NCI-H524 treated with DMSO at 0.1 percent for 48 hours (cell line): Measurements from ENCODE around the gene TIE1.

Source experiments
- DNase-seq: peaks from one replicate; lab custom pipeline; 2025; lab: John Stamatoyannopoulos, UW

TIE1 gene

GRCh38 chr1:43300378-43301094 is at the start of gene TIE1:
Gene TIE1, plus strand, starts transcription at chr1:43300982. Its CDS starts 90 bp downstream, at chr1:43301072.
- no peak for DNase-seq

GRCh38 chr1:43251024-43251423 is 49.8 kb upstream of the TIE1 start:
- DNase-seq, result no peak

- no peak for DNase-seq
Measured at GRCh38 chr1:43252225-43252624, 48.6 kb upstream of the TIE1 start.

- no peak for DNase-seq
Measured at GRCh38 chr1:43253173-43253572, 47.6 kb upstream of the TIE1 start.

GRCh38 chr1:43253876-43254275 is 46.9 kb upstream of the TIE1 start:
- no peak for DNase-seq

GRCh38 chr1:43255438-43256210 is 45.2 kb upstream of the TIE1 start:
- DNase-seq, result no peak

GRCh38 chr1:43256675-43257570 is 43.9 kb upstream of the TIE1 start:
- DNase-seq, result no peak

GRCh38 chr1:43258370-43258769 is 42.4 kb upstream of the TIE1 start:
- no peak for DNase-seq

GRCh38 chr1:43265431-43265830 is 35.4 kb upstream of the TIE1 start:
- DNase-seq, result no peak

GRCh38 chr1:43266881-43267280 is 33.9 kb upstream of the TIE1 start:
- no peak for DNase-seq

- no peak for DNase-seq
Measured at GRCh38 chr1:43267291-43267805, 33.4 kb upstream of the TIE1 start.

- no peak for DNase-seq
Measured at GRCh38 chr1:43267818-43268425, 32.9 kb upstream of the TIE1 start.

- no peak for DNase-seq
Measured at GRCh38 chr1:43269627-43270375, 31.0 kb upstream of the TIE1 start, which contains the start of gene TMEM125. Gene TMEM125, plus strand, starts transcription at chr1:43269983. Its CDS starts 2,740 bp downstream, at chr1:43272723.

- DNase-seq, result no peak
Measured at GRCh38 chr1:43270421-43271095, 30.2 kb upstream of the TIE1 start.

GRCh38 chr1:43271186-43272118 is 29.3 kb upstream of the TIE1 start:
- DNase-seq, result no peak

GRCh38 chr1:43272161-43272560 is 28.6 kb upstream of the TIE1 start:
- no peak for DNase-seq

- no peak for DNase-seq
Measured at GRCh38 chr1:43272576-43273571, 27.9 kb upstream of the TIE1 start.

- no peak for DNase-seq
Measured at GRCh38 chr1:43273708-43274107, 27.1 kb upstream of the TIE1 start.
